Mesodermal cell (in vitro differentiated cells): ENCODE measurements around the gene SAG.
A peak's percentile ranks its signal among the peaks of the same experiment; 100 is the strongest.

Experiments
- H3K27ac ChIP-seq: 2 replicates; pipeline ENCODE4 v1.7.0; 2013; ENCODE audit warnings: mild to moderate bottlenecking, low read depth, low read length, moderate library complexity; ENCODE audit not compliant: severe bottlenecking
- H3K36me3 ChIP-seq: 2 replicates; pipeline ENCODE4 v1.7.1; 2013; ENCODE audit warnings: mild to moderate bottlenecking, low read length, moderate library complexity; ENCODE audit not compliant: control insufficient read depth, insufficient read depth
- H3K4me1 ChIP-seq: one replicate; pipeline ENCODE4 v1.7.1; 2013; ENCODE audit warnings: mild to moderate bottlenecking, low read length; ENCODE audit not compliant: insufficient read depth, control insufficient read depth, poor library complexity, severe bottlenecking
- H3K4me3 ChIP-seq: 2 replicates; pipeline ENCODE4 v1.7.0; 2013; ENCODE audit warnings: low read length, control low read depth, mild to moderate bottlenecking; ENCODE audit not compliant: insufficient read depth, poor library complexity, severe bottlenecking; ENCODE audit errors: extremely low read depth
- H3K9me3 ChIP-seq: 2 replicates; pipeline ENCODE4 v1.7.1; 2013; ENCODE audit warnings: mild to moderate bottlenecking, low read length, moderate library complexity; ENCODE audit not compliant: control insufficient read depth
- WGBS, 2 experiments: methylation state at CpG; one replicate each; pipeline ENCODE4 v1.1.5; 2013; ENCODE audit warnings: missing lambda C conversion rate in 2 of 2; ENCODE audit not compliant: insufficient coverage in 2 of 2; 5-methylcytosine and 5-hydroxymethylcytosine counted together

The SAG gene

GRCh38 chr2:233354971-233355574, 47.5 kb downstream of the SAG start:
- Histone ChIP-seq H3K9me3 (no peaks in the 10 kb centered on the region), H3K4me1 (peaks cover 28% of the 10 kb centered on the region), H3K36me3 (no peaks in the 10 kb centered on the region), H3K4me3 (peak overlapping the region; percentile 56), H3K27ac (no peak overlapping the region)
- WGBS, 2 experiments = 8 to 9% methylated on average over 36 to 40 of the region's 46 CpGs

- H3K9me3 ChIP-seq = no peaks in the 10 kb centered on the region
- no peaks in the 10 kb centered on the region for H3K36me3 ChIP-seq
- no peak overlapping the region for H3K27ac ChIP-seq
- peak overlapping the region; percentile 56 for H3K4me3 ChIP-seq
- 94 to 95% methylated on average over 7 to 8 of the region's 10 CpGs for WGBS, 2 experiments
- H3K4me1 ChIP-seq = peaks cover 28% of the 10 kb centered on the region
Measured at GRCh38 chr2:233355916-233356315, 48.3 kb downstream of the SAG start.

DNA sequence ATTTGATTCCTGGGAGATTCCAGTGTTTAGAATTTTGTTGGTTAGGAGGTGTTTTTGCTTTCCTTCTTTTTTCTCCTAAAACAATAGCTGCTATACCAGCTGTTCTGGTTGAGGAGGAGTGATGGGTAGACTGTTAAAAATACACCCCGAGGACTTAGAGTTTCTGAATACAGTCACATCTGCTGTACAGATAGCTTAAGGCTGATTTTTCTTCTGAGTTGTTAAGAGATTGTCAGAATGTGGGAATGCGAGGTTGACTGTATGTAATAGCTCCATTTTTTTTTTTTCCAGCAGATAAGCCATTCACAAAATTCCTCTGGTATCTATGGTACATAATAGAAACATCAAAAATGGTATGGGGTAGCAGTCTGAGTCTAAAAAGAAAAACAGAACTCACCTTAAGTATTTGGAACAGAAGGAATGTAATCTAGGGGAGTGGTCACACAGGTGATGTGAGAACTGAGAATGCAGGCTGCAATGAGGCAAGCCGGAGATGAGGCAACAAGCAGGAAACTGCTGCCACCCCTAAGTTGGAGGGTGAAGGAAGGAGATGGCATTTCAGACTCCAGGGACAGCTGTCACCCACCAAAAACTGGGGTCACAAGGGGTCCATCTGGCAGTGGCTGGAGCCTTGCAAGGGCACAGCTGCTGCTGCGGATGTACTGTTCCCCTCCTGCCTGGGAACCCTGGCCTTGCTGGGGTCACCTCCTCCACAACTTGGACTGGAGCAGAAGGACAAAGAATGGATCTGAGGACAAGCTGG, 49.1 kb downstream of the SAG start:
- WGBS, 2 experiments = 100% methylated on average over 2 to 3 of the region's 4 CpGs
- Histone ChIP-seq H3K36me3 (no peaks in the 10 kb centered on the region), H3K4me1 (peaks cover 25% of the 10 kb centered on the region), H3K27ac (no peak overlapping the region), H3K4me3 (no peak overlapping the region), H3K9me3 (no peaks in the 10 kb centered on the region)

DNA sequence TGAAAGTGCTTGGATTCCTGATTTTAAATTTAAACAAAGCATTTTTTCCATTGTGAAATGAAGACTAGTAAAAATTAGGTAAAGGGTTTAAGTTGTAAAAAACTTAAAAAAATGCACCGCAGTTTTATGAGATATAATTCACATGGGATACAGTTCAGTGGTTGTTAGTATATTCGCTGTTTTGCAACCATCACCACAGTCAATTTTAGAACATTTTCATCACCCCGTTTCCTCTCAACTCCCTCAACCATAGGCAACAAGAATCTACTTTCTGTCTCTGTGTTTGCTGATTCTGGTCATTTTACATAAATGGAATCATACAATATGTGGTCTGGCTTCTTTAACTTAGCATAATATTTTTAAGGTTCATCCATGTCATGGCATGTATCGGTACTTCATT, 50.7 kb downstream of the SAG start:
- no peaks in the 10 kb centered on the region for H3K9me3 ChIP-seq
- H3K27ac ChIP-seq = no peak overlapping the region
- no peaks in the 10 kb centered on the region for H3K36me3 ChIP-seq
- WGBS, 2 experiments = no CpG with 5 or more reads among the region's 4 CpGs
- H3K4me1 ChIP-seq = peaks cover 25% of the 10 kb centered on the region
- no peak overlapping the region for H3K4me3 ChIP-seq

- Histone ChIP-seq H3K4me1 (peaks cover 19% of the 10 kb centered on the region), H3K36me3 (peaks cover 3% of the 10 kb centered on the region), H3K9me3 (no peaks in the 10 kb centered on the region), H3K27ac (no peak overlapping the region), H3K4me3 (no peak overlapping the region)
- 96 to 100% methylated on average over 3 to 4 of the region's 6 CpGs for WGBS, 2 experiments
Measured at GRCh38 chr2:233358947-233359346, 51.3 kb downstream of the SAG start.

DNA sequence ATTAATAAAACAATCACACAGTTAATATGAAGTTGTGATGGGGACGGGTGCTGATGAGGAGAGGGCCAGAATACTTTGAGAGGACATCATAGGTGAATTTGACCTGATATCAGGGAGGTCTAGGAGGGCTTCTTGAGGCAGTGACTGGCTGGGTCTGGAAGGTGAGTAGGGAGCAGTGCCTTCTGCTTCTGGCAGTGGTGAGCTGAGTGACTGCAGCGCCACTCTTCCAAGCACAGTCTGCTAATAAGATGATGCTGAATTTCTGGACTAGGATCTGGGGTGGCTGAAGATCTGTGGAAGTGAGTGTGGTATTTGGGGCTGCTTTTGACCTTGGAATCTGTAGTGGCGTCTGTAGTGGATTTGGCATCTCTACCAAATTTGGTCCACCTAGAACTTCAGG, 52.2 kb downstream of the SAG start:
- 94% methylated on average over 2 of the region's 3 CpGs; no CpG with 5 or more reads in 1 of the 2 experiments for WGBS, 2 experiments
- Histone ChIP-seq H3K9me3 (no peaks in the 10 kb centered on the region), H3K27ac (no peak overlapping the region), H3K4me1 (peaks cover 18% of the 10 kb centered on the region), H3K36me3 (peaks cover 3% of the 10 kb centered on the region), H3K4me3 (no peak overlapping the region)

- 44 to 78% methylated on average over 2 to 3 of the region's 4 CpGs for WGBS, 2 experiments
- peak overlapping the region; percentile 86 for H3K27ac ChIP-seq
- H3K4me1 ChIP-seq = peaks cover 18% of the 10 kb centered on the region
Measured at GRCh38 chr2:233360771-233361176, 53.2 kb downstream of the SAG start.

GRCh38 chr2:233361297-233361696, 53.7 kb downstream of the SAG start:
- Histone ChIP-seq H3K27ac (peak overlapping the region; percentile 86), H3K4me1 (peaks cover 18% of the 10 kb centered on the region), H3K4me3 (no peak overlapping the region), H3K36me3 (peaks cover 3% of the 10 kb centered on the region), H3K9me3 (no peaks in the 10 kb centered on the region)
- 94 to 100% methylated on average over 4 to 6 of the region's 7 CpGs for WGBS, 2 experiments

More at GRCh38 chr2:233360771-233361176, 53.2 kb downstream of the SAG start:
- H3K9me3 ChIP-seq = no peaks in the 10 kb centered on the region
- peaks cover 3% of the 10 kb centered on the region for H3K36me3 ChIP-seq
- H3K4me3 ChIP-seq = no peak overlapping the region

- Histone ChIP-seq H3K4me1 (peaks cover 13% of the 10 kb centered on the region), H3K4me3 (no peak overlapping the region), H3K9me3 (no peaks in the 10 kb centered on the region), H3K27ac (no peak overlapping the region), H3K36me3 (peaks cover 3% of the 10 kb centered on the region)
- WGBS, 2 experiments = 60 to 93% methylated on average over 2 of the region's 2 CpGs
Measured at GRCh38 chr2:233362742-233363141, 55.1 kb downstream of the SAG start.

GRCh38 chr2:233363744-233364235, 56.2 kb downstream of the SAG start:
- H3K4me3 ChIP-seq = no peak overlapping the region
- peaks cover 13% of the 10 kb centered on the region for H3K4me1 ChIP-seq
- WGBS, 2 experiments = 88 to 100% methylated on average over 1 to 3 of the region's 6 CpGs
- no peaks in the 10 kb centered on the region for H3K9me3 ChIP-seq
- no peak overlapping the region for H3K27ac ChIP-seq
- H3K36me3 ChIP-seq = peaks cover 3% of the 10 kb centered on the region
